HL-60 (cell line): ENCODE measurements around the gene USP40.

Experiments
- CTCF ChIP-seq: IDR thresholded peaks from one replicate; pipeline ENCODE4 v1.5.1; 2011; ENCODE audit warnings: low read length, control low read depth, inconsistent platforms; ENCODE audit not compliant: insufficient read depth
- GABPA ChIP-seq: IDR thresholded peaks from 2 replicates; pipeline ENCODE4 v1.6.1; 2012; ENCODE audit warnings: low read depth
- POLR2AphosphoS5 ChIP-seq: IDR thresholded peaks from 2 replicates; pipeline ENCODE4 v1.6.1; 2012; ENCODE audit warnings: low read depth
- REST ChIP-seq: IDR thresholded peaks from 2 replicates; pipeline ENCODE4 v1.6.1; 2012; ENCODE audit warnings: low read depth; ENCODE audit not compliant: insufficient replicate concordance

- TF ChIP-seq CTCF (no peak), REST (no peak), POLR2AphosphoS5 (no peak), GABPA (no peak)
Measured at GRCh38 chr2:233462202-233462785, 104.3 kb downstream of the USP40 start.
